Measurements from ENCODE around the gene BMAL1.

DNA sequence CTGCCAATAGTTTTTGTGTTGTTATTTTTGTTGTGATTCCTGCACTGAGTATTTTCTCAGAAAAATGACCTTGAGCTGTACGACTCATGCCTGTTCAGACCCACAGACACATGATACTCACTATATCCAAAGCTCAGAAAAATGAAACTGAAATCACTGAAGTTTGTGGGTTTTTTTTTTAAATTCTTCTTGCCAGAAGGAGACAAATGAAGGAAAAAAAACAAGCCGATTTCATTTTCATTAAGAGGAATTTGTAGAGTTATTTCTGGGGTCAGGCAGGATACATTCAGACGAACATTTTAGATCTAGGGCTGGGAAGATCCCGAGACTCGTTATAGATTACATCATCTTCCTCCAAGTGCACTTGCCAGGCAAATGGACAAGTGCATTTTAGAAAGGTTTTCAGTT lies 60.4 kb downstream of the BMAL1 start:
- TF ChIP-seq POLR2AphosphoS5 (IDR thresholded peaks at IDR 0.05) (no peak), CTCF (IDR thresholded peaks at IDR 0.05) (no peak), POLR2A (IDR thresholded peaks at IDR 0.05) (no peak), EP300 (IDR thresholded peaks at IDR 0.05) (no peak)

Data from suprapubic skin (tissue), 4 donors.